HG02943 (cell line): ENCODE results near the gene BCL2L11.
A peak's percentile ranks its signal among the peaks of the same experiment; 100 is the strongest.

Experiments
- ATAC-seq: cut with Tn5 transposase; IDR thresholded peaks from one replicate; pipeline ENCODE4 v1.9.1; 2021; ENCODE audit warnings: mild to moderate bottlenecking, low read depth, moderate library complexity; ENCODE audit not compliant: unreplicated experiment

BCL2L11 gene

GRCh38 chr2:111117598-111118480, 2.9 kb upstream of the BCL2L11 start:
- no peak for ATAC-seq

DNA sequence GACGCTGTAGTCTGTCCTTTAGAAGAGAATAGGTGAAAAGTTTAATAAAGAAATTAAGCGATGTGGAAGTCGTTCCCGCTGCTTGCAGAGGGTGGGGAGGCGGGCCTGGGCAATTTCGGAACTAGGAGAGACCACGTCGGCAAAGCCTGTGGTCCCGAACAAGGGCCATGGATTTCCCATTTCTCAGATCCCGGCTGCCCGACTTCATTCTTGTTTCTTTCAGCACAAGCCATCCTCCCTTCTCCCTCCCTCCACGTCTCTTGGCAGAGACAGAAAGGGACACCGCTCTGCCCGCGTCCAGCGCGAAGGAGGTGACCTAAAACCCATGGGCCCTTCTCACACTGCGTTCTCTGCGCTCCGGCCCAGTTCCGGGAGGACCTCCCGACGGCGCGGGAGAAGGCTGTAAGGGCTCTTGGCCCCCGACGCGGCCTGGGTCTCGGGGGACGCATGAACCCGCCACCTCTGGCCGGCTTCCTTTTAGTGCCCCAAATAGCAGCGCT, 2.2 kb upstream of the BCL2L11 start:
- no peak for ATAC-seq

- no peak for ATAC-seq
Measured at GRCh38 chr2:111118981-111119821, 1.5 kb upstream of the BCL2L11 start.

DNA sequence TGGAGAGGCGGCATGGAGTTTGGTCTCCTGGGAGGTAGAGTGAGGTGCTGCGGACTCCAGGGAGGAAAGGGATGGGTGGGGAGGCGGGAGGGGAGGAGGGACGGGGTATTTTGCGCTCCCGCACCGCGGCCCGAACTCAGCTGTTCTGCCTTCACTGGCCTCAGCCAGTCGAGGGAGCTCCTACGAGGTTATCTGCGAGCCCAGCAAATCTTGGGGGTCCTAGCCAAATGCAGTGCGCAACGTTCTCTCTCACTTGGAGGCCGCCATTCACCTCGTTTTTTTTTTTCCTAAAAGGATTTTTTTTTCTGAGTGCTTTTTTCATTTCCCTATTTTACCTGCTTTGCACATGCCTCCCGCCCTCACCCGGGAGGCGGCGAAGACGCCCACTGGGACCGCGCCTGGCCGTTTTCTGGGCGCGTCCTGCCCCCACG, 877 bp upstream of the BCL2L11 start:
- no peak for ATAC-seq

DNA sequence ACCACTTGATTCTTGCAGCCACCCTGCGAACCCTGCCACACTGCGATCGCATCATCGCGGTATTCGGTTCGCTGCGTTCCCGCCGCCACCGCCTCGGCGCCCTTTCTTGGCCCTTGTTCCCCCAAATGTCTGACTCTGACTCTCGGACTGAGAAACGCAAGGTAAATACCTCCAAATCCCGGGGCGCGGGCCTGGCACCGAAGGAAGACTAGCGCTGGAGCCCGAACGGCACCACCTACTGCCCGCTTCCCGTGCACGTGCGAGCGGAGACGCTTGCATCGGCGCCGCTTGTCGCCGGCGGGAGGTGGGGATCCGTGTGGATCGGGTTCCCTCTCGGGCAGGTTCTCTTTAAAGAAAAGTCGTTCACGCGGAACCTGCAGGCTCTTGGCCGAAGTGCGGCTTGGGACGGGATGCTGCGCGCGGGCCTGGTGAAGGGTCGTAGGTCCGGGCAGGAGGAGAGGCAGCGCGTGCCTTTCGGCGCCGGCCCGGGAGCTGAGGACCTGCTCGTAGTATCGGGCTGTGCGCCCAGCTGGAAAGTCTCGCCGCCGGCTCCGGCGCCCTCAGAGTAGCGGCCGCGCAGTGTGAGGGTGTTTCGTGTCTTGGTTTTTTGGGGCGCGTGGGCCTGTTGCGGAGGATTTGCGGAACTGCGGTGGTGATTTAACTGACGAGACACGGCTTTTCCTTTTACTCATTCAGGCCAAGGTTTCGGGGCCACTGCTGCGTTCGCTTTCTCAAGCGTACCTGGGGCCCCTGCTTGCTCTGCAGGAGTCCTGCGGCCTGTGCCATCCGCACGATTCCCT, 514 bp downstream of the BCL2L11 start:
- no peak for ATAC-seq

- peak; percentile 36 for ATAC-seq
Measured at GRCh38 chr2:111121828-111122630, 1.3 kb downstream of the BCL2L11 start.

GRCh38 chr2:111122631-111123421, 2.1 kb downstream of the BCL2L11 start:
- peak; percentile 1 for ATAC-seq

- no peak for ATAC-seq
Measured at GRCh38 chr2:111123751-111124150, 3.0 kb downstream of the BCL2L11 start.

DNA sequence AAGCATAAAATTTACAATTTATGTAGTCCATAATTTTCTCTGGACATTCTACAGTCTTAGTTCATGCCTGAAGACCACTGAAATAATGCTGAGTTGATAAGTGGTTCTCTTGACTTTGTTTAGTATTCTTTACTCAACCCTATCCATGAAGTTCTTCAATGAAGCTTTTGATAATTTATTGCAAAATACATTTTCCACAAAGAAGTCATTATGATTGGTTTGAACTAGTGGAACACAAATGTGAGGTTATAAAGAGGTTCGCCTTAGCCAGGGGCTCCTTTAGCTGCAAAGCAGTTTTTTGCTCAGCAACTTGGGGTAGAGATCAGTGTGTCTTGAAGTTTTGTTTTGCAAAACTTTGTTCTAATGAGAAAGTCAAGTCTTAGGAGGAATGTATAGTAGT, 5.9 kb downstream of the BCL2L11 start:
- no peak for ATAC-seq

- no peak for ATAC-seq
Measured at GRCh38 chr2:111127351-111127750, 6.6 kb downstream of the BCL2L11 start.

GRCh38 chr2:111128096-111128495, 7.4 kb downstream of the BCL2L11 start:
- no peak for ATAC-seq

GRCh38 chr2:111133603-111134002, 12.9 kb downstream of the BCL2L11 start:
- no peak for ATAC-seq

DNA sequence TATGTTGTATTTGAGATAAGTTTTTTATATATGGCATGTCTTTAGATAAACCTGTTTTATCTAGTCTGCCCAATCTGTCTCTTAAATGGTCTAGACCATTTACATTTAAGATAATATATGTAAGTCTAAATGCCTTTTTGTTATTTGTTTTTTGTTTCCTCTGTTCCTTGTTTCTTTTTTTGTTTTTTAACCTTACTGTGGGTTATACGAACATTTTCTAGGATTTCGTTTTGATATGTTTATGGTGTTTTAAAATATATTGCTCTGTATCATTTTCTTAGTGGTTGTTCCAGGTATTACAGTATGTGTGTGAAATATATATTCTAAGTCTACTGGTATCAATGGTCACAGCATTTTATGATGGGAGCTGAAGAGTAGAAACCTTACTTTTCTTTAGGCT, 13.3 kb downstream of the BCL2L11 start:
- ATAC-seq = no peak

GRCh38 chr2:111135237-111135909, 14.7 kb downstream of the BCL2L11 start:
- no peak for ATAC-seq

- no peak for ATAC-seq
Measured at GRCh38 chr2:111135910-111136297, 15.2 kb downstream of the BCL2L11 start.

GRCh38 chr2:111138839-111139238, 18.1 kb downstream of the BCL2L11 start:
- ATAC-seq = no peak

DNA sequence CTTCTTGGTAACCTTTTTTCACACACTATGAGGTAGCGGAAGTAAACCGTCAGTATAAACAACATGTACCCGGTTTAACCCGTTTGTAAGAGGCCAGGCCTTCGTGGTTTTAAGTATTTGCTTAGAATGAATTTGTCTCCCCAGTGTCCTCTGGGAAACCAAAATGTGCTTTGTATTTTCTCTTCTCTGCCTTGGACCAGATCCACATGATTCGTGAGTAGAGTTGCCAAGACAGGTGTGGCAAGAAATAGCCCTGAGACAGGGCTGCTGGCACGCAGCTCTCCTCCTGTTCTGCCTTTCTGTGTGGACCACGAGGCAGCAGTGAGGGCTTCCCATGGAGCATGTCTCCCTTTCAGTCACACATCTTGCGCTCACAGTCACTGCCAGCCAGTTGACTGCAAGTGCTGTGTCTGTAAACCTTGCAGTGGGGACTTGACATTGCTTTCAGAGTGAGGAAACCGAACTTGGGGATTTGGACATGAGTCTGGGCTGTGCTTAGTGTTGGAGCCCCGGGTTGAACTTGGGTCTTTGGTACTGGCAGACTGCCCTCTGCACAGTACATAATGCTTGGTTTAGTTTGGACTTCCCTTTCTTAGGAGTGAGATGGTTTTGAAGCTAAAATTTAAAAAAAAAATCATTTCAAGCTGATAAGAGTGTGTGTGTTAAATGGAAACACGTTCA, 19.1 kb downstream of the BCL2L11 start:
- no peak for ATAC-seq

DNA sequence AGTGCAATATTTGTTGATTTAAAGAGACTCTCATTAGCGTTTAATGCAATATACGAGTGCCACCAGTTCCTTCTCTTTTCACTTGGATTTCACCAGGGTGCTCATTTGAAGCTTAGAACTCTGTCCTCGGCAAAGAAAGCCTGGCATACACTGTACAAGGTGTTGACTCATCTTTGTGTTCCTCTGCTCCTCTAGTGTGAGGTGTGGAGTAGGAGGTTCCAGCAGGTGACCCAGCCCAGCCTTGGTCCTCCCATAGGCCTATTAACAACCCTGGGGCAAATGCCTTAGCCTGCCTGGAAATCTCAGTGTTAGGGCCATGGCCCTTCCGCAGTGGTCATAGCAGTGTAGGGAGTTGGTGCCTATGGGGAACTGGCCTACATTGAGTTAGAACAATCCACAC, 20.1 kb downstream of the BCL2L11 start:
- no peak for ATAC-seq
